Fibroblast of skin of scalp (primary cell): Measurements from ENCODE around the gene RHOBTB1.
A peak's percentile ranks its signal among the peaks of the same experiment; 100 is the strongest.

ENCODE experiments used
- DNase-seq: peaks from one replicate; pipeline ENCODE4 v3.0.0-alpha.2; 2013

RHOBTB1 gene

DNA sequence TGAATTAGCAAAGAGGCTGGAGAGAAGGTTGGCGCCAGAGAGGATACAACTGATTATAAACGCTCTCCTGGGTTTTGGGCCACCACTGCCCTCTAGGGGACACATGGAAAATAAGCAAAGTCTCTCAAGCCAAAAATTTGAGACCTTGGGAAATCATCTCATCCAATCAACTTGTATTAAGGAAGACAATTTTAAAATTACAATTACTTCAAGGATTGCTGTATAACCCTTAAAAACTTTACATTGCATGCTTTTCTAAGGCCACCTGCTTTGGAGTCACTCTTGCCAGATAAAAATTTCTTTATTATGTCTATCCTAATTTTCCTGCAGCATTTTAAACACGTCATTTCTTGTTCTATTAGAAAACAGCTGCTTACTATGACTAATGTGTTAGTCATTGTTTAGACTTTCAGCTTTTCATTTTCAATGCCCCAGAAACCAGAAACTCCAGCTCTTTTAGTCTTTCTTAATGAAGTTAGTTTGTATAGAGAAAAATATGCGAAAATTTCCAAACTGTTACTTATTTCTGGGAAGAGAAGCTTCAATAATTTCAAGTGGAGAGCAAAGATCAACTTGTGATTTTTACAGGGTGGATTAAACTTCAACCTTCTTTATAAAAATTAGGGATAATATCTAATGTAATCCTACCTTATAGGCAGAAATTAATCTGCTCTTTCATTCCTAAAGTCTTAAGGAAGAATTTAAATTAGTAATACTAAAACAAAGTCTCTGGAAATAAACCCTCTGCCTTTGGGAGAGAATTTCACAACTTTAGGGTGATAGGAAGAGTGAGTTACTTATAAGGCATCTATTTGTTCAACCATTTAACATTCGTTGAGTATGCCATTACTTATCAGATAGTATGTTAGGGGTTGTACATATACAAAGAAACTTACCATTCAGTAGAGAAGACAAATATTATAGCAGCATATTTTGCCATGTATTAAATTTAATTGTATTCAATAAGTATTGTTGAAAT is 20.6 kb upstream of the RHOBTB1 start:
- DNase-seq, result peak; percentile 85

DNA sequence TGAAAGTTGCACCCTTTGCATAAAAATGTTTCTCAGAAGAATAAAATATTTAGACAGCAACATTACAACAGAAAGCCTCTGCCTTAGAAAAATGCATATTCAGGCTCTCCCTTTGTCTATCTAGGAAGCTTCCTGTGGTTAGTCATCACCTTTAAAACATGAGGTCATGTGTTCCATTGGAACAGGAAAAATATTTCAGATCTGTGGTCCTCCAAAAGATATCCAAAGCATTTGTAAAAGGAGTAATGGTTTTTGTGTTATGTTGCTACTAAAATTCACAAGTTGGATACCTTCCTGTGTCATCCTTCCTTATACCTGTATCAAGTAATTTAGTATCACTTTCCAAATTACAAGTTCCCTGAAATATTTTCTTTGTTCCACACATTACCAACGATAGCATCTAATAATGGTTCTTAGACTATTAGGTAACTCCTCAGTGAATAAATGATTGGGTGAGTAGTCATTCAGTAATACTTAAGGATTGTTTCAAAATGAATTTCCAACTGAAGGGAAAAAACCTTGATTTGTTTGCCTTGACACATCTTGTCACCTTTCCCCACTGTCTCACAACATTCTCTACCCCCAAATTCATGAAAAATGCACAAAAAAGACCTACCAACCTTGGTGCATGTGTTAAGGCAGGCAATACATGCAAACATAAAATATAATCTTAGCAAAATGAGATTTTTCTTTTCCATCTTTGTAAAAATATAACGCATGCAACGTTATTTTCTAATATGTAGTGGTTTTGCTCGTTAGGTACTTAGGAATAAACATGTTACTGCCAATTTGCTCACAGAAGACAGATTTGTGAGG is 19.7 kb upstream of the RHOBTB1 start:
- peak; percentile 75 for DNase-seq

- DNase-seq, result peak; percentile 72
Measured at GRCh38 chr10:60962946-60963345, 19.0 kb upstream of the RHOBTB1 start.

DNA sequence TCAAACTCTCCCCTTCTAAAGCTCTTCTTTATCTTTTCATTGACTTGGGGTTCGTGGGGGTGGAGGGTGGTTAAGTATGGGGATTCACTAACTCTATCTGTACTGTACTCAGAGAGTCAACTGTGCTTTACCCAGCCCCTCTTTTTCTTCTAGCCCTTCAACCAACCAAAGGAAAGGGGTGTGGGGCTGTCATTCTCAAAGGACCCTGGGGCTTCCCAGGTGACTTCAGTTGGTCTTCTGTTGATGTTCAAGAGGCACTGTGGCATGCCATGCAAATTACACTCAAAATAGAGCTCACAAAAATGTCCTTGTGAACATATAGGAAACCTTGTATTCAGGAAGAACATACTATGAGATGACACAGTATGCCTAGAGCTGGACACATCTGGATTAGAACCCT is 16.9 kb upstream of the RHOBTB1 start:
- DNase-seq, result no peak

DNA sequence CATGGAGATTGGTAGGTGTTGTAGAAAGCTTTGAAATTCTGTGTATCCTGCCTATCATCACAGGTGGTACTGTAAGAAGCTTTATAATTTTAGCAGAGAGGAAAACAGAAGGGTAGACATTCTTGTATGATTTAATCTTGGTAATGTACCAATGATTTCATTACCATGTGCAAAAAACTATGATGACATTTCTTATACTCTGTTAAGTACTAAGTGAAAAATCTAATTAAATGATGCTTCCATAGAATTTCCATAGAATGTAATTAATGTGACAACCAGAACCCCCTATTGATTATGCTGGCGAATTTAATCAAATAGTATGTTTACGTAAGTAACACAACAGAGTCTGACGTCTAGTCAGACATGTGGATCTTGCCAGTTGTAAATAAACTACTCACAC is 16.0 kb upstream of the RHOBTB1 start:
- DNase-seq, result no peak

GRCh38 chr10:60958892-60959601 is 15.1 kb upstream of the RHOBTB1 start:
- peak; percentile 74 for DNase-seq

GRCh38 chr10:60957667-60958221 is 13.8 kb upstream of the RHOBTB1 start:
- no peak for DNase-seq

DNA sequence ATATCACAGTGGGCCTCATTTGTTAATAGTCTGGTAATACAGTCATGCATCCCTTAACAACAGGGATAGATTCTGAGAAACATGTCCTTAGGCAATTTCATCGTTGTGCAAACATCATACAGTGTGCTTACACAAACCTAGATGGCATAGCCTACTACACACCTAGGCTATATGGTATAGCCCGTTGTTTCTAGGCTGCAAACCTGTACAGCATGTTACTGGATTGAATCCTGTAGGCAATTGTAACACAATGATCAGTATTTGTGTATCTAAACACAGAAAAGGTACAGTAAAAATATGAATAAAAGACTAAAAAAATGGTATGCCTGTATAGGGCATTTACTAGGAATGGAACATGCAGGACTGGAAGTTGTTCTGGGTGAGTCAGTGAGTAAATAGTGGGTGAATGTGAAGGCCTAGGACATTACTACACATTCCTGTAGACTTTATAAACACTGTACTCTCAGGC is 12.0 kb upstream of the RHOBTB1 start:
- DNase-seq, result peak; percentile 80

DNA sequence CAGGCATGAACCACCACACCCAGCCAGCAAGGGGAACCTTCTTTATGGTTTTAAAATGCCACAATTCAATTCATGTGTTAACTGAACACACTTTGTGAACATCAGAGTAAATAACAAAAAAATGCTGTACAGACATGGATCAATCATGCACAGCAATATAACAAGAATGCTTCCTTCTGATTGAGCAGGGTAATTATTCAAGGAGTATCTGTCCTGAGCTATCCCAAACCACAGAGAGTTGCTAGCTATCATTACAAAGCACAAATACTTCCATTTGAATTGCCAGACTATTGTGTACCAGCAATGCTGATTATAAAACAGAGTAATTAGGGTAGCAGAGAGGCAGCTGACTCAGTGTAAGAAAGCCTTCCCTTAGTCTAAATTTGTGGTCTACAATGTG is 11.3 kb upstream of the RHOBTB1 start:
- no peak for DNase-seq

DNA sequence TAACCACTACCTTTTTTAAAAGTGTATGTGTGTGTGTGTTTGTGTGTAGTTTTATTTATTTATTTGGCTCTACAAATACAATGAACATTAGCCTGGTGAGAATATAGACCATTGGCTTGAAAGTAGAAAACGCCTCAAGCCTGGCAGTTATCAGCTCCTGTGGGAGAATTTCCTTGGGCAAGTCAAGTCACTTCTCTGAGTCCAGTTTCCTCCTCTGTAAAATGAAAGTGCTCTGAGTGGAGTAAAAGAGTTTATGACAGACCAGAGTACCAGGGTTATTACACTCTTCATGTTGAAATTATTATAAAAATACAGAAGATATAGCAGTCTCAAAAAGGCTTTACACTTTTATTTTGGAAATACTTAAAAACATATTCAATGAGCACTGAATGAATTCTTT is 10.1 kb upstream of the RHOBTB1 start:
- no peak for DNase-seq

GRCh38 chr10:60953420-60953819 is 9.4 kb upstream of the RHOBTB1 start:
- DNase-seq, result no peak

DNA sequence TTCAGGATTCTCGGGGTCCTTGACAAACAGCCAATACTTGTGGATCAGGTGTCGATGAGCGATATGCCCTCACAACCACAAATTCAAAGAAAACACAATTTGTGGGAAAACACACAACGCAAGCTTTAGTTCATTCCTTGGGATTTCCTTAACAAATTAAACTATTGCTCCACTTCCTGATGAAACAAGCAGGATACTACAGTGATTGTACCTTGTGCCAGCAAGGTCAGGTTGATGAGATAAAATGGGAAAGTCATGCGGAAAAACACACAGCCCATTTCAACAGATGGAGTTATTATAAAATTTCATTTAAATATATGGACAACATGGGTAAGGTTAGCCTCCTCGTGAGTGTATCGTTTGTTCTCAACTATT is 8.8 kb upstream of the RHOBTB1 start:
- DNase-seq, result no peak

- no peak for DNase-seq
Measured at GRCh38 chr10:60952067-60952845, 8.3 kb upstream of the RHOBTB1 start.

DNA sequence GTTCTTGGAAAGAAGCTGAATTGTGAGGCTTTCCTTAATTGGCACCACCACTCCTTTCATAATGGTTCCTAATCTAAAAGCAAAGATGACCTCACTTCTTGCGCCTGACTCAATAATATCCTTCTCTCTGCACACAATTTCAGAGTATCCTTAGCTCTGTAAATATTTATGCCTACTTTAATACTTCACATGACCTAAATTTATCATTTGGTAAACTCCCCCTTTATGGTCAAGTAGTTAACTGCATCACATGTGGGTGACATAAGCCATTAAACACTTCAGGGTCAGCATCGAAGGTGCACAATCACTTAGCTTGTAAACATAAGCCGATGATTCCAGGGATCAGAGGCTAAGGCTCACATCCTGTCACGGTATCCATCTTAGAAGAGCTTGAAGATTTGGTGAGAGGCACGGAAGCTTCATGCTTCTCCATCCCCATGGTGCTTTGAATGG is 7.3 kb upstream of the RHOBTB1 start:
- DNase-seq, result no peak

GRCh38 chr10:60950300-60950699 is 6.3 kb upstream of the RHOBTB1 start:
- no peak for DNase-seq

DNA sequence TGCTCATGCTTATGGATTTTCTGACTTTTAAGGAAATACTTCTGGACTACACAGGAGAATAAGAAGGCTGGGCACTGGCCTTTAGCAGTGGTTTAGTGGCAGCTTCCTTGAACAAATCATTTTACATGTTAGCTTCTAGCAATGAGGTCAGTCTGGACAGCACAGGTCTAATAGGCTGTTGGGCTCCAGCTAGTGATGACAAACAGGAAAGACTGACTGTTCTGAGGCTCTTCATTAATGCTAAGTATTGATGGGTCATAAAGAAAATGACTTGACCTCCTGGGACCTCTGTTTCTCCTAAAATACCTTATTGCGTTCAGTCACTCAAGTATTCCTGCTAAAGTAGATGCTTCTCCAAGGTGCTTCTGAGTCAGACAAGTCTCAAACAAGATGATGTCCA is 4.9 kb upstream of the RHOBTB1 start:
- DNase-seq, result no peak

DNA sequence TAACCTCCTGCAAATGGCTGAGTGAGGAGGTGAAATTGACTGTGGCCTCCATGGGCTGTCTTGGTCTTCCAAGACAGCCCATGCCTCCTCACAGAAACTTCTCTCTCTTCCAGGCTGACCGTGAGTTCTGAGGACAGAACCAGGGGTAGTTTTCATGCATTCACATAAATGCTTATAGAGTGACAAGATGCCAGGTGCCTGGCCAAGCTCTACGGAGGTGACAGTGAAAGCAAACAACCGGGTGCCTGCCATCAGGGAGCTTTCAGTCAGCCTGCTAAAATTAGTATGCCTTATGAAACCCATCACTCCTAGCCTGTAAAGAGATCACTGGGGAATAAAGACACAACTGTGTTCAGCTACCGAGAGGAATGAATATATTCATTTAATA is 919 bp upstream of the RHOBTB1 start:
- DNase-seq, result no peak

GRCh38 chr10:60943316-60944057 is 498 bp downstream of the RHOBTB1 start:
- DNase-seq, result peak; percentile 54

GRCh38 chr10:60942788-60943315 is 1.1 kb downstream of the RHOBTB1 start:
- peak; percentile 38 for DNase-seq

GRCh38 chr10:60942134-60942787 is 1.7 kb downstream of the RHOBTB1 start:
- DNase-seq, result no peak
